Measurements from ENCODE around the gene NTM. TPM values are rescaled to one million over a fixed set of nuclear protein-coding genes. Genes with fewer than 3 reads are reported as not detected.

The NTM gene
- total and polyA plus RNA-seq, 7 donors = 0.07 to 1.1 (median 0.22) TPM; not detected in 2

DNA sequence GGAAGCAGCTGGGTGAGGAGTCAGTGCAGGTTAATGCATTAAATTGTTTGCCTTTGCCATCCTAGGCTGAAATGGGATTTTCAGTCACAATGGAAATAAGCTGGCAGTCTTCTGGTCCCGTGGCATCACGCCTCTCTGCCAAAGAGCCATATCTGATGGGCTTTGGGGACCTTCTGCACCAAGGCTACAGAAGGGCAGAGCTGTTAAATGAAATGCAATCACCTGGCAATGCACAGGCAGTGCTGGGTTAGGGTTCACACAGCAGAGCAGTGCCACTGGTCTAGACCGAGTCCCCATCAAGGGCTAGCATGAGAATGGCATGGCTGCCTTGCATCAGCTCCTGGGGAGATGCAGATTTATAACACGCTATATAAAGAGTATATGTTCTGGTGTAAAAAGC is 749.2 kb downstream of the NTM start:
- H3K4me3 ChIP-seq = no peak overlapping the region
- no peaks in the 10 kb centered on the region for H3K4me1 ChIP-seq
- intact Hi-C loops (cut with DNase I) = loop anchor here in 1 of 2 donors (10.0 kb wide), 1 partner anchor 285 kb away; no protein-coding TSS in a partner anchor
- DNase-seq (no peak), ATAC-seq (no peak)
- 73 to 77% (median 75%) methylated on average over 4 of the region's 4 CpGs for WGBS, 3 donors
- no peaks in the 10 kb centered on the region for H3K9me3 ChIP-seq
- no peaks in the 10 kb centered on the region for H3K36me3 ChIP-seq (ENCODE audit: insufficient read depth in 1 of 2, low read depth in 1 of 2)
- TF ChIP-seq, protein P1, sequence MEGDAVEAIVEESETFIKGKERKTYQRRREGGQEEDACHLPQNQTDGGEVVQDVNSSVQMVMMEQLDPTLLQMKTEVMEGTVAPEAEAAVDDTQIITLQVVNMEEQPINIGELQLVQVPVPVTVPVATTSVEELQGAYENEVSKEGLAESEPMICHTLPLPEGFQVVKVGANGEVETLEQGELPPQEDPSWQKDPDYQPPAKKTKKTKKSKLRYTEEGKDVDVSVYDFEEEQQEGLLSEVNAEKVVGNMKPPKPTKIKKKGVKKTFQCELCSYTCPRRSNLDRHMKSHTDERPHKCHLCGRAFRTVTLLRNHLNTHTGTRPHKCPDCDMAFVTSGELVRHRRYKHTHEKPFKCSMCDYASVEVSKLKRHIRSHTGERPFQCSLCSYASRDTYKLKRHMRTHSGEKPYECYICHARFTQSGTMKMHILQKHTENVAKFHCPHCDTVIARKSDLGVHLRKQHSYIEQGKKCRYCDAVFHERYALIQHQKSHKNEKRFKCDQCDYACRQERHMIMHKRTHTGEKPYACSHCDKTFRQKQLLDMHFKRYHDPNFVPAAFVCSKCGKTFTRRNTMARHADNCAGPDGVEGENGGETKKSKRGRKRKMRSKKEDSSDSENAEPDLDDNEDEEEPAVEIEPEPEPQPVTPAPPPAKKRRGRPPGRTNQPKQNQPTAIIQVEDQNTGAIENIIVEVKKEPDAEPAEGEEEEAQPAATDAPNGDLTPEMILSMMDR (IDR thresholded peaks at IDR 0.05) = no peak
- H3K27ac ChIP-seq = no peak overlapping the region
- H3K27me3 ChIP-seq (ENCODE audit: insufficient read depth in 3 of 3, low read length in 2 of 3) = no peaks in the 10 kb centered on the region

DNA sequence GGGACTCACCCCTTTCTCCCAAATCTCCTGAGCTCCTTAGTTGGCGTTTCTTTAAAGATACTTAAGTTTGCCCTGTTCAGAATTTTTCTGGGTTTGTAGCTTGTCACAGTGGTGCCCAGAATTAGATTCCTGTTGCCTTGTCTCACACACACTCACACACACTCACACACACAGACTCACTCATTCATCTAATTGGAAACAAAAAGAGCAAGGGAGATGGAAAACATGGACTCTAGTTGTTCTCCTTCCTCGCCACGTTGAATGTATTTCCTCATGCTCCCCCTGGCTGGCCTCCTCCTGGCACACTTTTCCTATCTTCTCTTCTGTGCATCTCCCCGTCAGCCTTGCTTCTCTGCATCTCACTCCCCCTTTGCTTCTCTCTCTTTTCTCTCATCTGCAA is 752.3 kb downstream of the NTM start:
- no peaks in the 10 kb centered on the region for H3K36me3 ChIP-seq (ENCODE audit: insufficient read depth in 1 of 2, low read depth in 1 of 2)
- intact Hi-C loops (cut with DNase I) = loop anchor here in 1 of 2 donors (10.0 kb wide), 2 partner anchors 258 to 378 kb away; no protein-coding TSS in a partner anchor
- H3K27ac ChIP-seq = no peak overlapping the region
- no peak for DNase-seq
- no peak for ATAC-seq
- no peaks in the 10 kb centered on the region for H3K9me3 ChIP-seq
- H3K4me3 ChIP-seq = no peak overlapping the region
- H3K27me3 ChIP-seq (ENCODE audit: insufficient read depth in 3 of 3, low read length in 2 of 3) = no peaks in the 10 kb centered on the region
- peaks cover 4% of the 10 kb centered on the region for H3K4me1 ChIP-seq
- WGBS, 3 donors = 57 to 72% (median 68%) methylated on average over 4 of the region's 4 CpGs
- TF ChIP-seq, protein P1 (IDR thresholded peaks at IDR 0.05) = no peak

DNA sequence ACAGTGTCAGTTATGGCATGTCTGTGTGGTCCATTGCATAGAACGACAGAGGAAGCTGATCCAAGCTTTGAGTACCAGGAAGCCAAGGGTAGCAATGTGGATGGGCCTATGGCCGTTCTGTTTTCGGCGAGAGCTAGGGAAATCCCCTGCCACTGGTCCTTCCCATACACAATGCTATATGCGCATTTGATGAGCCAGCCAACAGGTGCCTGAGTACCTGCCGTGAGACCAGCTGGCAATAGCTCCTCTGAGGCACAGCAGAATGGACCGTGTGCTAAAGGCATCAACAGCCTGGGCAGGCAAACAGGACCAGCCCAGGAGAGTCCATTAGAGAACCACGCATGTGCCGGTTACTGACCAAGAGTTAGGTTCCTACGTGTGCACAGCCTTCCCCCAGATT is 753.0 kb downstream of the NTM start:
- TF ChIP-seq, protein P1 (IDR thresholded peaks at IDR 0.05) = no peak

DNA sequence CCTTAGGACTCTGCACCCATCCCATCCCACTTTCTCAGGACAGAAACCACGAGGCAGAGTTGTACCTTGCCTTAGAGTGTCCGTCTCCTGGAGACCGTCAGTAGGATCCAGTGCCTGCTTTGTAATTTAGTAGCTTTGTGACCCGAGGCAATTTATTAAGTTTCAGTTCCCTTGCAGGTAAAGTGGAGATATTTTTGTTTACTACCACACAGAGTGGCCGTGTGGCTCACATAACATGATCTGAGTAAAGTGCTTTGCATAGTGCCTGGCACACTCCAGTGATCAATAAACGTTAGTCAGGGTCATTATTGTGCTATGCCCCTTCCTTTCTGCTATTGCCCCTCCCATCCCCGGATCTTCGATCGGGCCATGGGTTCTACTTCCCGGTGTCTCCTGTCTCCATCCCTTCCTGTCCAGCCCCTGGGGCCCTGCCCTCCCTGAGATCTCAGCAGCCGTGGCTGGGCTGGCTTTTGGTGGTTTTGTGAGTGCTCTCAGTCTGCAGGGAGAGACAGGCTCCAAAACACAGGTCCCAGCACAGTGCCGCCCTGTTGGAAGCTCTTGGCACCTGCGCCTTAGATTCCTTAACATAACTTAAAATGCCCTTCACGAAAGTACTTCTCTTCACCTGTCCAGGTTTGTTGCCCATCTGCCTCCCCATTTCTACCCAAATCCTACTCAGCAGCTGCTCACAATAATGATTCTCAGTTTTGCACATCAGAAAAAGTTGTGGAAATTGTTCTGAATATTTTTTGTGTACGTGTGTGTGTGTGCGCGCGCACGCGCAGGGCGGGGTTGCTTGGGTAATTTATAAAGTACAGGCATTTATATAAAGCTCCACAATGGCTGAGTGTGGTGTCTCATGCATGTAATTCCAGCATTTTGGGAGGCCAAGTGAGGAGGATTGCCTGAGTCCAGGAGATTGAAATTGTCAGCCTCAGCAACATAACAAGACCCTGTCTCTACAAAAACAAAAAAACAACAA is 753.7 kb downstream of the NTM start:
- Histone ChIP-seq H3K9me3 (no peaks in the 10 kb centered on the region), H3K36me3 (ENCODE audit: insufficient read depth in 1 of 2, low read depth in 1 of 2) (no peaks in the 10 kb centered on the region), H3K4me1 (peaks cover 4% of the 10 kb centered on the region), H3K4me3 (no peak overlapping the region), H3K27ac (no peak overlapping the region), H3K27me3 (ENCODE audit: insufficient read depth in 3 of 3, low read length in 2 of 3) (no peaks in the 10 kb centered on the region)
- ATAC-seq (no peak), DNase-seq (no peak)
- TF ChIP-seq, protein P1 (IDR thresholded peaks at IDR 0.05) = no peak
- intact Hi-C loops (cut with DNase I) = loop anchor here in 1 of 2 donors (10.0 kb wide), 2 partner anchors 259 to 379 kb away; no protein-coding TSS in a partner anchor
- 72 to 79% (median 75%) methylated on average over 21 of the region's 21 CpGs for WGBS, 3 donors

More for the DNA sequence above, 753.0 kb downstream of the NTM start:
- Histone ChIP-seq H3K9me3 (no peaks in the 10 kb centered on the region), H3K27me3 (ENCODE audit: insufficient read depth in 3 of 3, low read length in 2 of 3) (no peaks in the 10 kb centered on the region), H3K4me1 (peaks cover 4% of the 10 kb centered on the region), H3K36me3 (ENCODE audit: insufficient read depth in 1 of 2, low read depth in 1 of 2) (no peaks in the 10 kb centered on the region), H3K27ac (no peak overlapping the region), H3K4me3 (no peak overlapping the region)
- WGBS, 3 donors = 78 to 82% (median 79%) methylated on average over 10 of the region's 10 CpGs
- intact Hi-C loops (cut with DNase I) = loop anchor here in 1 of 2 donors (10.0 kb wide), 2 partner anchors 259 to 379 kb away; no protein-coding TSS in a partner anchor
- no peak for ATAC-seq
- DNase-seq = no peak

All from psoas muscle (tissue), 8 donors.